K562 (cell line): ENCODE data around the gene FRMPD2. TPM values are rescaled to one million over a fixed set of nuclear protein-coding genes. Genes with fewer than 3 reads are reported as not detected.

Experiments used
- AFF1 ChIP-seq, 2 experiments: fragments of 450-650 bp; IDR thresholded peaks; 2 replicates each; pipeline ENCODE4 v1.6.1; 2018; ENCODE audit warnings: mild to moderate bottlenecking in 2 of 2, low read depth in 1 of 2; ENCODE audit not compliant: partially characterized antibody in 2 of 2
- GTF2B ChIP-seq: IDR thresholded peaks from 2 replicates; pipeline ENCODE4 v1.6.1; 2011; ENCODE audit not compliant: insufficient read length; ENCODE audit errors: extremely low read depth
- HOMEZ ChIP-seq: fragments of 250-450 bp; sonication (Bioruptor Pico); IDR thresholded peaks from 2 replicates; pipeline ENCODE4 v1.4.0; 2020; ENCODE audit warnings: mild to moderate bottlenecking, moderate library complexity
- NR2C2 ChIP-seq, 2 experiments: fragments of 200-800 bp in 1 of 2; sonication (Bioruptor generic) in 1 of 2; sonication (generic) in 1 of 2; formaldehyde crosslinking in 1 of 2; IDR thresholded peaks; 2 replicates each; pipeline versions ENCODE4 v1.6.1 to v1.8.0; 2016 to 2022; ENCODE audit warnings: mild to moderate bottlenecking in 1 of 2, missing compliant biosample characterization in 1 of 2, missing genetic modification characterization in 1 of 2, missing genetic modification reagents in 1 of 2
- SAFB ChIP-seq: fragments of 200-400 bp; formaldehyde crosslinking; IDR thresholded peaks from 2 replicates; pipeline ENCODE4 v1.6.1; 2017; ENCODE audit warnings: low read depth, low read length, borderline replicate concordance
- SMAD4 ChIP-seq: fragments of 250-450 bp; sonication (Bioruptor Pico); conservative IDR thresholded peaks from 2 replicates; pipeline ENCODE4 v1.8.0; 2021; ENCODE audit warnings: inconsistent platforms, mild to moderate bottlenecking, moderate library complexity
- TCF3 ChIP-seq: sonication (generic); formaldehyde crosslinking; IDR thresholded peaks from 2 replicates; pipeline ENCODE4 v1.4.0; 2020; ENCODE audit warnings: mild to moderate bottlenecking, missing genetic modification reagents
- TSHZ1 ChIP-seq: fragments of 250-450 bp; sonication (Bioruptor Pico); IDR thresholded peaks from 2 replicates; pipeline ENCODE4 v1.4.0; 2020; ENCODE audit warnings: mild to moderate bottlenecking, moderate library complexity
- ZNF311 ChIP-seq: fragments of 250-450 bp; sonication (Bioruptor Pico); IDR thresholded peaks from 2 replicates; pipeline ENCODE4 v1.4.0; 2020; ENCODE audit warnings: mild to moderate bottlenecking, moderate library complexity
- ZNF830 ChIP-seq: fragments of 250-450 bp; sonication (Bioruptor Pico); IDR thresholded peaks from 2 replicates; pipeline ENCODE4 v1.5.0; 2021; ENCODE audit warnings: mild to moderate bottlenecking
- polyA plus RNA-seq, 8 experiments: library from polyadenylated mRNA; depleted of rRNA in 4 of 8; stranded (reverse) in 5 of 8; unstranded in 3 of 8; fragments of >200 nt; fragmentation: Nextera tagmentation in 2 of 8; fragmentation: Illumina TruSeq in 1 of 8; extraction: Ambion mirVana in 2 of 8; extraction: Trizol in 1 of 8; gene quantifications; 2 replicates each; pipeline versions ENCODE4 v1.2.1 to v1.2.3, GENCODE V29; 2011 to 2014; ENCODE audit warnings: inconsistent platforms in 1 of 8, missing spikeins in 1 of 8
- total RNA-seq, 7 experiments: library from RNA; depleted of rRNA in 6 of 7; stranded (reverse); fragments of >200 nt in 6 of 7; fragmentation: Illumina TruSeq in 2 of 7; extraction: Trizol in 2 of 7; gene quantifications; 2 replicates each; pipeline versions ENCODE4 v1.2.1 to v1.2.3, GENCODE V29; 2011 to 2021; ENCODE audit warnings: low replicate concordance in 1 of 7
- TF ChIP-seq, protein P1 (sequence below): fragments of 450-650 bp; formaldehyde crosslinking; IDR thresholded peaks from 2 replicates; pipeline ENCODE4 v1.4.0; 2020; ENCODE audit warnings: mild to moderate bottlenecking, moderate library complexity
- TF ChIP-seq, protein P2 (sequence below): fragments of 250-450 bp; sonication (Bioruptor Pico); IDR thresholded peaks from 2 replicates; pipeline ENCODE4 v1.4.0; 2020; ENCODE audit warnings: borderline replicate concordance

FRMPD2 gene
- total and polyA plus RNA-seq, 9 of the 15 experiments (the other 6 are each of a cell fraction or from before 2014, with no cell fraction given), result 0.12 to 0.95 (median 0.33) TPM

- TF ChIP-seq AFF1 (IDR thresholded peaks at IDR 0.05; ENCODE audit: low read depth in 1 of 2, partially characterized antibody in 2 of 2) (no peak), SMAD4 (no peak), GTF2B (no peak), TCF3 (CRISPR knock-in tag) (no peak), TSHZ1 (no peak), ZNF311 (CRISPR knock-in tag) (no peak), SAFB (no peak), NR2C2 (CRISPR knock-in tag; IDR thresholded peaks at IDR 0.05) (no peak), NR2C2 (tag; IDR thresholded peaks at IDR 0.05) (peak; percentile 70), ZNF830 (CRISPR knock-in tag) (no peak), HOMEZ (CRISPR knock-in tag) (no peak)
- TF ChIP-seq, protein P1, sequence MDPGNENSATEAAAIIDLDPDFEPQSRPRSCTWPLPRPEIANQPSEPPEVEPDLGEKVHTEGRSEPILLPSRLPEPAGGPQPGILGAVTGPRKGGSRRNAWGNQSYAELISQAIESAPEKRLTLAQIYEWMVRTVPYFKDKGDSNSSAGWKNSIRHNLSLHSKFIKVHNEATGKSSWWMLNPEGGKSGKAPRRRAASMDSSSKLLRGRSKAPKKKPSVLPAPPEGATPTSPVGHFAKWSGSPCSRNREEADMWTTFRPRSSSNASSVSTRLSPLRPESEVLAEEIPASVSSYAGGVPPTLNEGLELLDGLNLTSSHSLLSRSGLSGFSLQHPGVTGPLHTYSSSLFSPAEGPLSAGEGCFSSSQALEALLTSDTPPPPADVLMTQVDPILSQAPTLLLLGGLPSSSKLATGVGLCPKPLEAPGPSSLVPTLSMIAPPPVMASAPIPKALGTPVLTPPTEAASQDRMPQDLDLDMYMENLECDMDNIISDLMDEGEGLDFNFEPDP, result no peak
- TF ChIP-seq, protein P2, sequence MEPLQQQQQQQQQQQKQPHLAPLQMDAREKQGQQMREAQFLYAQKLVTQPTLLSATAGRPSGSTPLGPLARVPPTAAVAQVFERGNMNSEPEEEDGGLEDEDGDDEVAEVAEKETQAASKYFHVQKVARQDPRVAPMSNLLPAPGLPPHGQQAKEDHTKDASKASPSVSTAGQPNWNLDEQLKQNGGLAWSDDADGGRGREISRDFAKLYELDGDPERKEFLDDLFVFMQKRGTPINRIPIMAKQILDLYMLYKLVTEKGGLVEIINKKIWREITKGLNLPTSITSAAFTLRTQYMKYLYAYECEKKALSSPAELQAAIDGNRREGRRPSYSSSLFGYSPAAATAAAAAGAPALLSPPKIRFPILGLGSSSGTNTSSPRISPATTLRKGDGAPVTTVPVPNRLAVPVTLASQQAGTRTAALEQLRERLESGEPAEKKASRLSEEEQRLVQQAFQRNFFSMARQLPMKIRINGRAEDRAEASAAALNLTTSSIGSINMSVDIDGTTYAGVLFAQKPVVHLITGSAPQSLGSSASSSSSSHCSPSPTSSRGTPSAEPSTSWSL (CRISPR knock-in tag), result no peak
Measured at GRCh38 chr10:48199580-48200377, 74.7 kb downstream of the FRMPD2 start (continued).
